ENCODE results near the gene ATG3.

The ATG3 gene

GRCh38 chr3:112504123-112504522, 57.6 kb downstream of the ATG3 start:
- Histone ChIP-seq H3K4me2 (ENCODE audit: low read length, poor library complexity, severe bottlenecking) (no peak overlapping the region), H2AK5ac (ENCODE audit: low read length, severe bottlenecking) (no peak overlapping the region), H3K14ac (ENCODE audit: low read length in 2 of 2) (no peak overlapping the region), H3K4me3 (ENCODE audit: insufficient read depth in 1 of 2, low read depth in 1 of 2, low read length in 2 of 2) (no peak overlapping the region), H4K8ac (ENCODE audit: low read length) (no peak overlapping the region), H3K9me3 (ENCODE audit: control insufficient read depth, low read length) (no peaks in the 10 kb centered on the region), H2BK5ac (ENCODE audit: low read depth, low read length, poor library complexity, severe bottlenecking) (no peak overlapping the region), H3K4ac (ENCODE audit: low read depth in 1 of 2, low read length in 2 of 2) (no peak overlapping the region), H3K27me3 (ENCODE audit: control insufficient read depth in 1 of 2, insufficient read depth in 1 of 2, low read length in 2 of 2) (no peaks in the 10 kb centered on the region), H2BK15ac (ENCODE audit: low read depth, poor library complexity, severe bottlenecking) (no peak overlapping the region), H3K36me3 (ENCODE audit: control insufficient read depth in 1 of 2, insufficient read depth in 2 of 2, low read depth in 1 of 2, low read length in 2 of 2) (no peaks in the 10 kb centered on the region), H2BK12ac (ENCODE audit: low read length in 2 of 2) (no peak overlapping the region), H3K79me1 (replicated peaks; ENCODE audit: low read length, poor library complexity, severe bottlenecking) (no peaks in the 10 kb centered on the region), H3K4me1 (ENCODE audit: control insufficient read depth, insufficient read depth, low read depth, low read length) (no peaks in the 10 kb centered on the region), H3K23ac (ENCODE audit: low read length in 2 of 2) (no peak overlapping the region), H3K27ac (ENCODE audit: low read length, poor library complexity, severe bottlenecking) (no peak overlapping the region), H2AFZ (ENCODE audit: low read depth, low read length) (no peak overlapping the region), H3K9ac (ENCODE audit: low read length) (no peak overlapping the region), H2BK120ac (ENCODE audit: low read depth, low read length) (no peak overlapping the region), H3K18ac (ENCODE audit: low read depth in 1 of 2, low read length in 2 of 2) (no peak overlapping the region), H4K91ac (ENCODE audit: low read length) (no peak overlapping the region)
- WGBS, result 89% methylated on average over 3 of the region's 3 CpGs
- no peak for DNase-seq

- no peaks in the 10 kb centered on the region for H3K36me3 ChIP-seq (ENCODE audit: control insufficient read depth in 1 of 2, insufficient read depth in 2 of 2, low read depth in 1 of 2, low read length in 2 of 2)
- no peak overlapping the region for H2AFZ ChIP-seq (ENCODE audit: low read depth, low read length)
These were observed 58.3 kb downstream of the ATG3 start for GRCh38 chr3:112503304-112503972.

GRCh38 chr3:112500621-112501020, 61.1 kb downstream of the ATG3 start:
- H3K4ac ChIP-seq (ENCODE audit: low read depth in 1 of 2, low read length in 2 of 2), result no peak overlapping the region
- H3K18ac ChIP-seq (ENCODE audit: low read depth in 1 of 2, low read length in 2 of 2), result no peak overlapping the region
- no peak overlapping the region for H2AK5ac ChIP-seq (ENCODE audit: low read length, severe bottlenecking)
- H4K8ac ChIP-seq (ENCODE audit: low read length), result no peak overlapping the region
- no peaks in the 10 kb centered on the region for H3K27me3 ChIP-seq (ENCODE audit: control insufficient read depth in 1 of 2, insufficient read depth in 1 of 2, low read length in 2 of 2)
- no peak overlapping the region for H2BK12ac ChIP-seq (ENCODE audit: low read length in 2 of 2)
- no peak overlapping the region for H4K91ac ChIP-seq (ENCODE audit: low read length)
- no peak for DNase-seq
- no peaks in the 10 kb centered on the region for H3K4me1 ChIP-seq (ENCODE audit: control insufficient read depth, insufficient read depth, low read depth, low read length)
- no peak overlapping the region for H3K9ac ChIP-seq (ENCODE audit: low read length)
- H3K79me1 ChIP-seq (replicated peaks; ENCODE audit: low read length, poor library complexity, severe bottlenecking), result no peaks in the 10 kb centered on the region
- no peak overlapping the region for H3K14ac ChIP-seq (ENCODE audit: low read length in 2 of 2)
- H3K36me3 ChIP-seq (ENCODE audit: control insufficient read depth in 1 of 2, insufficient read depth in 2 of 2, low read depth in 1 of 2, low read length in 2 of 2), result no peaks in the 10 kb centered on the region
- no peak overlapping the region for H3K27ac ChIP-seq (ENCODE audit: low read length, poor library complexity, severe bottlenecking)
- H3K4me2 ChIP-seq (ENCODE audit: low read length, poor library complexity, severe bottlenecking), result no peak overlapping the region
- no peak overlapping the region for H2AFZ ChIP-seq (ENCODE audit: low read depth, low read length)
- no peak overlapping the region for H2BK120ac ChIP-seq (ENCODE audit: low read depth, low read length)
- H2BK15ac ChIP-seq (ENCODE audit: low read depth, poor library complexity, severe bottlenecking), result no peak overlapping the region
- H3K4me3 ChIP-seq (ENCODE audit: insufficient read depth in 1 of 2, low read depth in 1 of 2, low read length in 2 of 2), result no peak overlapping the region
- H3K23ac ChIP-seq (ENCODE audit: low read length in 2 of 2), result no peak overlapping the region
- no peaks in the 10 kb centered on the region for H3K9me3 ChIP-seq (ENCODE audit: control insufficient read depth, low read length)
- WGBS, result no CpG with 5 or more reads among the region's 2 CpGs
- H2BK5ac ChIP-seq (ENCODE audit: low read depth, low read length, poor library complexity, severe bottlenecking), result no peak overlapping the region

More at GRCh38 chr3:112503304-112503972, 58.3 kb downstream of the ATG3 start:
- 83% methylated on average over 4 of the region's 4 CpGs for WGBS
- Histone ChIP-seq H3K14ac (ENCODE audit: low read length in 2 of 2) (no peak overlapping the region), H3K4me1 (ENCODE audit: control insufficient read depth, insufficient read depth, low read depth, low read length) (no peaks in the 10 kb centered on the region), H3K23ac (ENCODE audit: low read length in 2 of 2) (no peak overlapping the region), H3K9ac (ENCODE audit: low read length) (no peak overlapping the region), H2BK12ac (ENCODE audit: low read length in 2 of 2) (no peak overlapping the region), H4K8ac (ENCODE audit: low read length) (no peak overlapping the region), H2AK5ac (ENCODE audit: low read length, severe bottlenecking) (no peak overlapping the region), H3K27me3 (ENCODE audit: control insufficient read depth in 1 of 2, insufficient read depth in 1 of 2, low read length in 2 of 2) (no peaks in the 10 kb centered on the region), H3K18ac (ENCODE audit: low read depth in 1 of 2, low read length in 2 of 2) (no peak overlapping the region), H4K91ac (ENCODE audit: low read length) (no peak overlapping the region), H3K27ac (ENCODE audit: low read length, poor library complexity, severe bottlenecking) (no peak overlapping the region), H3K4me3 (ENCODE audit: insufficient read depth in 1 of 2, low read depth in 1 of 2, low read length in 2 of 2) (no peak overlapping the region), H2BK15ac (ENCODE audit: low read depth, poor library complexity, severe bottlenecking) (no peak overlapping the region), H3K79me1 (replicated peaks; ENCODE audit: low read length, poor library complexity, severe bottlenecking) (no peaks in the 10 kb centered on the region), H3K9me3 (ENCODE audit: control insufficient read depth, low read length) (no peaks in the 10 kb centered on the region), H2BK120ac (ENCODE audit: low read depth, low read length) (no peak overlapping the region), H2BK5ac (ENCODE audit: low read depth, low read length, poor library complexity, severe bottlenecking) (no peak overlapping the region), H3K4me2 (ENCODE audit: low read length, poor library complexity, severe bottlenecking) (no peak overlapping the region), H3K4ac (ENCODE audit: low read depth in 1 of 2, low read length in 2 of 2) (no peak overlapping the region)
- no peak for DNase-seq

- WGBS, result 85% methylated on average over 11 of the region's 12 CpGs
- no peaks in the 10 kb centered on the region for H3K4me1 ChIP-seq (ENCODE audit: control insufficient read depth, insufficient read depth, low read depth, low read length)
- DNase-seq, result no peak
These were observed 62.6 kb downstream of the ATG3 start, which contains the start of gene BTLA for GRCh38 chr3:112498914-112499711. Gene BTLA (minus strand): TSS chr3:112499472. CDS start chr3:112499358, 114 bp downstream.

More at GRCh38 chr3:112498914-112499711, 62.6 kb downstream of the ATG3 start, which contains the start of gene BTLA:
- Histone ChIP-seq H3K79me1 (replicated peaks; ENCODE audit: low read length, poor library complexity, severe bottlenecking) (no peaks in the 10 kb centered on the region), H3K9me3 (ENCODE audit: control insufficient read depth, low read length) (no peaks in the 10 kb centered on the region), H2BK5ac (ENCODE audit: low read depth, low read length, poor library complexity, severe bottlenecking) (no peak within 1 kb of the TSS), H3K18ac (ENCODE audit: low read depth in 1 of 2, low read length in 2 of 2) (no peak within 1 kb of the TSS), H3K4me2 (ENCODE audit: low read length, poor library complexity, severe bottlenecking) (no peak within 1 kb of the TSS), H4K91ac (ENCODE audit: low read length) (no peak within 1 kb of the TSS), H3K14ac (ENCODE audit: low read length in 2 of 2) (no peak within 1 kb of the TSS), H3K36me3 (ENCODE audit: control insufficient read depth in 1 of 2, insufficient read depth in 2 of 2, low read depth in 1 of 2, low read length in 2 of 2) (no peaks in the 10 kb centered on the region), H3K27ac (ENCODE audit: low read length, poor library complexity, severe bottlenecking) (no peak within 1 kb of the TSS), H3K9ac (ENCODE audit: low read length) (no peak within 1 kb of the TSS), H2AFZ (ENCODE audit: low read depth, low read length) (no peak within 1 kb of the TSS), H2BK120ac (ENCODE audit: low read depth, low read length) (no peak within 1 kb of the TSS), H3K4me3 (ENCODE audit: insufficient read depth in 1 of 2, low read depth in 1 of 2, low read length in 2 of 2) (no peak within 1 kb of the TSS), H3K23ac (ENCODE audit: low read length in 2 of 2) (no peak within 1 kb of the TSS), H2AK5ac (ENCODE audit: low read length, severe bottlenecking) (no peak within 1 kb of the TSS), H3K4ac (ENCODE audit: low read depth in 1 of 2, low read length in 2 of 2) (no peak within 1 kb of the TSS), H3K27me3 (ENCODE audit: control insufficient read depth in 1 of 2, insufficient read depth in 1 of 2, low read length in 2 of 2) (no peaks in the 10 kb centered on the region), H2BK12ac (ENCODE audit: low read length in 2 of 2) (no peak within 1 kb of the TSS), H4K8ac (ENCODE audit: low read length) (no peak within 1 kb of the TSS), H2BK15ac (ENCODE audit: low read depth, poor library complexity, severe bottlenecking) (no peak within 1 kb of the TSS)
